SIG-M5 (cell line): Measurements from ENCODE around the gene MACROD2.

Experiments
- DNase-seq: peaks from one replicate; lab custom pipeline; 2025; lab: John Stamatoyannopoulos, UW

MACROD2 gene

GRCh38 chr20:14657266-14658005 is 662.1 kb downstream of the MACROD2 start:
- DNase-seq: no peak

GRCh38 chr20:14664101-14664500 is 668.8 kb downstream of the MACROD2 start:
- no peak for DNase-seq

- no peak for DNase-seq
Measured at GRCh38 chr20:14666696-14667095, 671.4 kb downstream of the MACROD2 start.

- no peak for DNase-seq
Measured at GRCh38 chr20:14667226-14667625, 671.9 kb downstream of the MACROD2 start.

DNA sequence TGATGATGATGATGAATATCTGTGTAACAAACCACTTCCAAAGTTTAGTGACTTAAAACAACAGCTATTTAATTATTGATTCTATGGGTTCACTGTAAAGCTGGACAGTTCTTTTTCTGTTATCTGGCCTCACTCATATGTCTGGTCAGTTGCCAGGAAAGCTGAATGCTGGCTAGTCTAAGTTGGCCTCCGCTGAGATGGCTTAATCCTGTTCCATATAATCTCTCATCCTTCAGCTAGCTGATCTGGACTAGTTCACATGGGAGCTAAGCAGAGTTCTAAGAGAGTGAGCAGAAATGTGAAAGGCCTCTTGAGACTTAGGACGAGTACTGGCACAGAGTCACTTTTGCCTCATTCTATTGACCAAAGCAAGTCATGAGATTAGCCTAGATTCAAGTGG is 676.8 kb downstream of the MACROD2 start:
- no peak for DNase-seq

DNA sequence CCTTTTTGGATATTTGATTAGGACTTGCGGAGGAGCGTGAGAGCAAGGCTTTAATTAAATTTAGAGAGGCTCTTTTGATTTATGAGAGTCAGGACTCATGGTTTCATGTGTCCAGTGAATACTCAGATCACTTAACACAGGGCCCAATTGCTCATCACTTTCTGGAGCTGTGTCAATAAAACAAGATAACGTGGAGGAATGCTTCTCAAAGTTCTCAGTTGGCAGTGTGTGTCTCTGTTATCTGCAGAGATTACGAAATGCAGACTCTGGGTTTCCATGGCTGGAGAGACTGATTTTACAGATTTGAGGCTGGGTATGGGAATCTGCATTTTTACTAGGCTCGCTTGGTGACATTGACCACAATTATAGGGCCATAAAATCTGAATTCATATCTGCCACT is 677.8 kb downstream of the MACROD2 start:
- no peak for DNase-seq

- DNase-seq: no peak
Measured at GRCh38 chr20:14677455-14677854, 682.1 kb downstream of the MACROD2 start.

DNA sequence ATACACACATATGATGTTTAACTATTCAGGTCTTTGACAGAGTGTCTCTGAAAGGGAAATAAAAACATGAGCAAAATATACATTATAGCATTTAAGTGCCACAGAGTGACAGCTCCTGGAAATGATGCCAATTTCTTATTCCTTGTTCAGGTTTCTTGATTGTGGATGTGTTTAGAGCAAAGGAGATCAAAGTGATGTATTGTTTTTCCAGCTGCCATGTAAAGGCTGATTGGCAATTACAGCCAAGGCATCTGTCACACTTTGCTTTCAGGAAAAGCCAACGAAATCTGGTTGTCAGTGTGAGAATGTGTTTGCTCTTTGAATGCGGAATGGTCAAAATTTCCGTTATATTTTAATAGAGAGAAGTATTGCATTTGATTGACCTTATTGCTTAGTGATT is 689.9 kb downstream of the MACROD2 start:
- no peak for DNase-seq

DNA sequence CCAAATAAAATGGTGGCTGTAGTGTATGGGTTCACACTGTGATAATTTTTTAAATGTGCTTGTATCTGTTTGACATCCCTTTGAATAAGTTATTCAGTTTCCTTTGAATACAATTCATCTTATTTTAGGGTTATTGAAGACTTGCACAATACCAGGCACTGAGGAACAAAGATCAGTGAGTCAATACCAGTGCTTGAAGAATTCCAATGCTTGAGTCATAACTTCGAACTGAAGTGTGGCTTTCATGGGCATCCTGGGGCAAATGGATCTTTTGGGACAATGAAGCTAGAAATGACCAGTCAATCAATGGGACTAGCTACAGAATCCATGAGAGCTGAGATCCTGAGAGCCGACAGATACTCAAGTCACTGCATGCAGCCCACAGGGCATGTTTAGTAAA is 692.0 kb downstream of the MACROD2 start:
- DNase-seq: no peak

- no peak for DNase-seq
Measured at GRCh38 chr20:14688005-14688404, 692.7 kb downstream of the MACROD2 start.

DNA sequence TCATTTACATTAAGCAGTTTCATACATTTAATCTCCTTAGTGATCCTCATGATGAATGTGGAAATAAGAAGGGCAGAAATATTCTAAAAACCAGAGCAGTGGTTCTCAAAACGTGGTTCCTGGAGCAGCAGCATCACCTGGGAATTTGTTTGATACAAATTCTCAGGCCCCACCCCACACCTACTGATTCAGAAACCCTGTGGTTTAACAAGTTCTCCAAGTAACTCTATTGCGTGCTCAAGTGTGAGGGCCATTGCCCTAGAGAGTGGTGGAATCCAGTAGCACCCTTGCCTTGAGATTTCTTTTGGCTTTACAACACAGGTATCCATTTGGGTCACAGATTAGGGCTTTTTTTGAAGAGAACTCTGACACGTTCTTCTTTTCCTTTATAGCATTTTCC is 696.7 kb downstream of the MACROD2 start:
- no peak for DNase-seq

GRCh38 chr20:14696478-14696877 is 701.2 kb downstream of the MACROD2 start:
- DNase-seq: no peak

DNA sequence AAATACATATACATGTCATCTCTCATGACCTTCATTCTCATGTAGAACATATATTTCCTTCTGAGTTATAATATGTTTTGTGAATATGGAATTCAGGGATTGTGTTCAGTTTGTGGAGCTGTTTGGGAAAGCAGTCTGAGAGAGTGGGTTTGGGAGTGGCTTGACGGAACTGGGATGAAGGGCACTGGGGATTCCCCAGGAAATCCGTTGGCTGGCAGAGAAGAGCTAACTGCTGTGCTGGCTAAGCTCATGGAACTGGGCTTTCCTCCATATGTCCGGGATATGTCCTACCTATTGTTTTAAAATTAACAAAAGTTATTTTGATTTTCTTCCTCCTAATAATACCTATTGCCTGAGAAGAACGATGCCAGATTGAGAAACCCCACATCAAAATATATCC is 701.6 kb downstream of the MACROD2 start:
- no peak for DNase-seq

DNA sequence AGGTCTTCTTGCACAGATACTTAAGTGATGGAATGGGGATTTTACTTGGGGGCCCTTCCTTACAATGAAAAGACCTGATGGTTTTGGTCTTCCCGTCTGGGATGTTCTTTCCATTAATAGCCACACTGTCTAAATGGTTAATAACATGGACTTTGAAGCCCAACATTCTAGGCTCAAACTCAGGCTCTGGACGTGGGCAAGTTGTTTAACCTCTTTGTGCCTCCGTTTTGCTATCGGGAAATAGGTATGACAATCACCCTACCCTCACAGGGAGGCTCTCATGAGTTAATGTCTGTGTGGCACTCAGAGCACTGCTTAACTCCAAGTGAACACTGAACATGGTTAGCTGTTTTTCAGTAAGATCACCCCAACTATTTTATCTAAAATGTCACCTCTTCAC is 702.8 kb downstream of the MACROD2 start:
- no peak for DNase-seq

DNA sequence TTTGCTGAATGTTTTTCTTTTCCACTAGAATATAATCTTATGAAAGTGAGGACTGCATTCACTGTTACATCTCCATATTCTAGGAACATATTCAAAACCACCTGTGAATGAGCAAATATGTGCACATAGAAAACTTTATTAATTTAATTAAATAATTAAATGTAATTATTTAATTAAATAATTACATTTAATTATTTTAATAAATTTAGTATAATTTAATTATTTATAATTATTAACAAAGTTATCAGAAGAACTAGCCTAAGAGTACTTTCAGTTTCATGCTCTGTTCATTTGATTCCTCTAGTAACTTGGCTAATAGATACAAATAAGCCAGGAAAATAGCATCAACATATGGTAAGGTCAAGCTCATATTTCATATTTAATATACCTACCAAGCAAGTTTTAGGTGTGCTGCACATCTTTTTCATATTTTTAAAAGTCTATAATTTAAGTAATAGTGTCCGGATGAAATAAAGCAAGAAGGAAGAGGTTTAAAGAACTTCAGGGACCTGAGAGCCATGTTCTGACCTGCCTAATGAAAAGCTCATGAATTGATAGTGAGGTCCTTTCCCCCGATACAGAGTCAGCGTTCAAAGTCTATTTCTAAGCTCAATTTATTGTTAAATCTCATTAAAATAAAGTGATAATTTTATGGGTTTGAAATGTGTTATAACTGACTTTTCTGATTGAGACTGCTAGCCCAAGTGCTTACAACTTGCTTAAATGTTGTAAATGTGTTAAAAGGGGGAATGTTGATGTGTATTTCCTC is 703.5 kb downstream of the MACROD2 start:
- no peak for DNase-seq

- DNase-seq: no peak
Measured at GRCh38 chr20:14700639-14700960, 705.3 kb downstream of the MACROD2 start.

- no peak for DNase-seq
Measured at GRCh38 chr20:14701326-14701725, 706.0 kb downstream of the MACROD2 start.

GRCh38 chr20:14706555-14706954 is 711.2 kb downstream of the MACROD2 start:
- no peak for DNase-seq

DNA sequence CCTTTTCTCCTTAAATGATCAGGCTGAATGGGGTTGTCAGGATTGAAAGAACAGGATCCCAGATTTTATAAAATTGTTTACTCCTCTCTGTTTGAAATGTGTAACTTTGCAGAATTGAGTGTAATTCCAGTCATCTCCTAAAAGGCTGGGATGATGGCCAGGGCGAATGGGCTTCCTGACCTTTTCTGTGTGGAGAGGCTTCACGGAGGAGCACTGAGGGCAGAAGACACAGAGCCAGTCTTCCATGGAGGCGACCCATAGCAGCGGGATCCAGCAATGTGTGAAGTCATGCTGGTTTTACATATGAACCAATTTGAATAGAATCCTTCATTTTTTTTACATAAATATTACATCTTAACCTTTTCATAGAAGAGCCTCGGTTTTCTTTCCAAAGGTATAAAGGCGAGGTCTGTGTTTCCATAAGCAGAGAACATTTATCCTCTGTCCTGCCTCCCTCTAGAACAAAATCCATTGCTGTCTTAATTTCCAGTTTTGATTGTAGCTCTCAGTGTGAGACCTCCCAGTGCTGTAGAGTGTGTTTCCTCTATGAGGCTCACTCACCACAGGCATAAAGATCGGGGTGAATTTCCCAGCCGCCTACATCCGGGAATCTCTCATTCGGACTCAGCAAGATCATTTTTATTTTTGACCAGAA is 711.8 kb downstream of the MACROD2 start:
- no peak for DNase-seq

GRCh38 chr20:14707865-14708596 is 712.7 kb downstream of the MACROD2 start:
- no peak for DNase-seq

GRCh38 chr20:14709439-14709838 is 714.1 kb downstream of the MACROD2 start:
- no peak for DNase-seq

- no peak for DNase-seq
Measured at GRCh38 chr20:14710951-14711350, 715.6 kb downstream of the MACROD2 start.

DNA sequence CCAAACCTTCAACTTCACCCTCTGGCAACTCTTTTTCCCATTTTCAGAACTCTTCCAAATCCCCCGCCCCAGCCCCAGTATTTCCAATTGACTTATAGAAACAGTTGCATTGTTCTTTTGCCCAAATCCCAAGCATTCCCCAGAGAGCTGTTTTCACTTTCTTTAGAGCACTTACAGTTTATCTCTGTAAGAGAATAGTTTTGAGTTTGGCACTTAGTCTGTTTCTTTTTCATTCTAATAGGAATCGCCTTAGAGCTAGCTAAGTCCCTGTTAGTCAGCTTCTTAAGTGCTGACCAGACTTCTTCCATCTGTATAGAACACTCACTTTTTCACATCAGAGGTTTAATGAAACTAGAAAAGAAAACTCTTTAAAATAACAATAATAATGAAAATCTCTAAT is 716.3 kb downstream of the MACROD2 start:
- no peak for DNase-seq
